Kidney (tissue), 14 donors: ENCODE measurements around the gene SCN5A. TPM values are rescaled to one million over a fixed set of nuclear protein-coding genes. Genes with fewer than 3 reads are reported as not detected.

Source experiments
- DNase-seq, 5 donors: peaks; one replicate each; pipeline ENCODE4 v3.0.0-alpha.2; 2013 to 2020
- FAIRE-seq: peaks from 2 replicates; lab custom pipeline; 2012; peaks lifted over from hg19 to GRCh38; lab: Jason Lieb, UNC
- H3K27ac ChIP-seq, 2 donors: one replicate each; pipeline ENCODE4 v1.7.0; 2013; ENCODE audit warnings: low read depth in 2 of 2, low read length in 2 of 2, inconsistent platforms in 1 of 2
- H3K27me3 ChIP-seq: one replicate; pipeline ENCODE4 v1.7.1; 2013; ENCODE audit warnings: low read length, inconsistent platforms; ENCODE audit not compliant: control insufficient read depth, insufficient read depth
- H3K36me3 ChIP-seq, 3 donors: one replicate each; pipeline versions ENCODE4 v1.7.0 to v1.7.1; 2013; ENCODE audit warnings: low read length in 3 of 3, control low read depth in 1 of 3, inconsistent platforms in 1 of 3; ENCODE audit not compliant: insufficient read depth in 3 of 3, control insufficient read depth in 2 of 3
- H3K4me1 ChIP-seq, 3 donors: one replicate each; pipeline versions ENCODE4 v1.7.0 to v1.7.1; 2013; ENCODE audit warnings: low read length in 3 of 3, inconsistent platforms in 1 of 3, low read depth in 1 of 3; ENCODE audit not compliant: control insufficient read depth in 2 of 3, insufficient read depth in 2 of 3
- H3K4me3 ChIP-seq, 3 donors: one replicate each; pipeline versions ENCODE4 v1.7.0 to v1.8.1; 2013; ENCODE audit warnings: low read length in 3 of 3, control low read depth in 1 of 3, inconsistent platforms in 1 of 3
- H3K9ac ChIP-seq, 3 donors: one replicate each; pipeline versions ENCODE4 v1.7.0 to v1.7.1; 2013; ENCODE audit warnings: low read length in 3 of 3, control low read depth in 1 of 3, inconsistent platforms in 1 of 3
- H3K9me3 ChIP-seq, 3 donors: one replicate each; pipeline versions ENCODE4 v1.7.0 to v1.7.1; 2013; ENCODE audit warnings: low read length in 3 of 3, control low read depth in 1 of 3, inconsistent platforms in 1 of 3; ENCODE audit not compliant: control insufficient read depth in 2 of 3, insufficient read depth in 1 of 3
- intact Hi-C: fragments of 100-400 bp; cut with DNase I; formaldehyde crosslinking; loops from one replicate; pipeline ENCODE4 v1.11.1; 2022
- polyA plus RNA-seq: library from polyadenylated mRNA; stranded (reverse); fragments of 350-450 nt; fragmentation: Illumina TruSeq; extraction: RNeasy Lipid Tissue Mini Kit (QIAGEN cat#74804); gene quantifications from one replicate; pipeline ENCODE4 v1.2.3, GENCODE V29; 2014; ENCODE audit warnings: low read depth, low replicate concordance; ENCODE audit not compliant: insufficient read depth
- total RNA-seq: library from RNA; stranded (reverse); fragmentation: NEBNext Ultra II Directional; extraction: Animal tissue kit (Norgen Biotek cat#: 25700); gene quantifications from one replicate; pipeline ENCODE4 v1.2.1, GENCODE V29; 2021
- TF ChIP-seq, protein P1 (sequence below): IDR thresholded peaks from 3 replicates; pipeline ENCODE4 v1.5.1; 2012; ENCODE audit warnings: mild to moderate bottlenecking, moderate library complexity, borderline replicate concordance; ENCODE audit not compliant: insufficient read depth; ENCODE audit errors: extremely low read depth
- donor health status: control.
- donor health status: control.
- donor health status: control.
- donor health status: control.
- donor health status: control.
- donor health status: DM: yes; HTN: yes; CAD: no.
- donor health status: Normal renal cell carcinoma (clear cell type).

The SCN5A gene
- total and polyA plus RNA-seq, 2 donors from 2014 or later: 0.06 to 0.72 TPM

DNA sequence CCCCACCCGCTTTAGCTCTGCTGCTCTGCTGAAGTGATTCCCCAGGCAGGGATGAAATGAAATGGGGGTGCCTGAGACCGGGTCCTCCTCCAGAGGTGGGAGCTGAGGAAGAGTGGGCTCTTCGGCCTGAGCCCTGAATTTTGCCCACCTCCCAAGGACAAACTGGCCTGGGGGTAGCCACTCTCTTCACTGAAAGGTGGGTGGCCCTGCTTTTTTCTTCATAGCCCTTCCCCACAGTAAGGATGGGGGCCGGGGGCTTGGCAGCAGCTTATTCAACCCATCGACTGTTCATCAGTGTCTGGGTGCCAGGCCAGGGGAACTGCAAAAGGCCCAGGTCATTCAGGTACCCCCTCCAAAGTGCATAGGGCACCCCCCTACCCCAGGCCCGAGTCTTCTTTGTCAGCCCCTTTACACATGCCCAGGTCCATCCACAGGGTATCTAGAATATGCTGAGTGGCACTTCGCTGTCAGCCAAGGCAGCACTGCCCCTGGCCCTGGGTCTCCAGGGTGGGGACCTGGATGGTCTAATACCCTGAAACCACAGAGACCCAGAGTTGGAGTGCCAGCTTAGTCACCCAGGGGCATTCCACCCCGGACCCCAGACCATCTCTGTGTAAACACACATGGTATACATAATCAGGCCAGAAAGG, 7.9 kb downstream of the SCN5A start:
- Histone ChIP-seq H3K9ac (no peak overlapping the region), H3K9me3 (no peaks in the 10 kb centered on the region), H3K4me3 (no peak overlapping the region), H3K27me3 (no peaks in the 10 kb centered on the region), H3K36me3 (no peaks in the 10 kb centered on the region), H3K27ac (no peak overlapping the region), H3K4me1 (no peaks in the 10 kb centered on the region)
- FAIRE-seq (no peak), DNase-seq (peak in 2 of 5 donors; percentile 22 to 60)
- TF ChIP-seq, protein P1, sequence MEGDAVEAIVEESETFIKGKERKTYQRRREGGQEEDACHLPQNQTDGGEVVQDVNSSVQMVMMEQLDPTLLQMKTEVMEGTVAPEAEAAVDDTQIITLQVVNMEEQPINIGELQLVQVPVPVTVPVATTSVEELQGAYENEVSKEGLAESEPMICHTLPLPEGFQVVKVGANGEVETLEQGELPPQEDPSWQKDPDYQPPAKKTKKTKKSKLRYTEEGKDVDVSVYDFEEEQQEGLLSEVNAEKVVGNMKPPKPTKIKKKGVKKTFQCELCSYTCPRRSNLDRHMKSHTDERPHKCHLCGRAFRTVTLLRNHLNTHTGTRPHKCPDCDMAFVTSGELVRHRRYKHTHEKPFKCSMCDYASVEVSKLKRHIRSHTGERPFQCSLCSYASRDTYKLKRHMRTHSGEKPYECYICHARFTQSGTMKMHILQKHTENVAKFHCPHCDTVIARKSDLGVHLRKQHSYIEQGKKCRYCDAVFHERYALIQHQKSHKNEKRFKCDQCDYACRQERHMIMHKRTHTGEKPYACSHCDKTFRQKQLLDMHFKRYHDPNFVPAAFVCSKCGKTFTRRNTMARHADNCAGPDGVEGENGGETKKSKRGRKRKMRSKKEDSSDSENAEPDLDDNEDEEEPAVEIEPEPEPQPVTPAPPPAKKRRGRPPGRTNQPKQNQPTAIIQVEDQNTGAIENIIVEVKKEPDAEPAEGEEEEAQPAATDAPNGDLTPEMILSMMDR: no peak
- intact Hi-C loops: no loop called here

DNA sequence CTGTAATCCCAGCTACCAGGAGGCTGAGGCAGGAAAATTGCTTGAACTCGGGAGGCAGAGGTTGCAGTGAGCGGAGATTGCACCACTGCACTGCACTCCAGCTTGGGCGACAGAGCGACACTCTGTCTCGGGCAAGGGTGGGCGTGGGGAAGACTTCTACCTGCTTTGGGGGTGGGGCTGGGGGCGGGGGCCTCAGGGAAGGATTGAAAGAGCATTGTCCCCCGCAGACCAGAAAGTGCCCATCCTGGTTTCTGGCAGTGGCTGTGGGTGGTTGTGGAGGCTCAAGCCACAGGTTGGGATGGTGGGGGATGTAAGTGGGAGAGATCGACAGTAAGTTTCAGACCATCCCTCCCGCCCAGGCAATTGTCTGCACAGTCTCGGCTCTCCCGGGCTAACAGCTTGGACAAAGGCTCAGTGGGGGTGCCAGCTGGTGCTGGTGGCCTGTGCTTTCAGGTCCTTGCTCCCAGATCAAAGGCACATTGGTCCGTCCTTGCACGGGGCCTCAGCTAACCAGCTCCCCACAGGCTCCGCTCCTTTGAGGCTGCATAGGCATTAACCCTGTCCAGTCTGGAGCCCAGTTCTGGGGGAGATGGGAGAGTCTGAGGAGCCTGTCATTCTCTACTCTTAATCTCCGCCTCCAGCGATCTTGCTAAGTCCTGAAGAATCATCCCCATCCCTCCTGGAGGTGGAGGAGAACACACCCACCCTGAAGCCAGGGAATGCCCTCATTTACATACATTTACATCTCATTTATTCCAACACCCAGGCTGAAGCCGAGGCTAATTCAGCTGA, 8.6 kb downstream of the SCN5A start:
- no peaks in the 10 kb centered on the region for H3K27me3 ChIP-seq
- no peak for FAIRE-seq
- DNase-seq: peak in 2 of 5 donors; percentile 34 to 55

DNA sequence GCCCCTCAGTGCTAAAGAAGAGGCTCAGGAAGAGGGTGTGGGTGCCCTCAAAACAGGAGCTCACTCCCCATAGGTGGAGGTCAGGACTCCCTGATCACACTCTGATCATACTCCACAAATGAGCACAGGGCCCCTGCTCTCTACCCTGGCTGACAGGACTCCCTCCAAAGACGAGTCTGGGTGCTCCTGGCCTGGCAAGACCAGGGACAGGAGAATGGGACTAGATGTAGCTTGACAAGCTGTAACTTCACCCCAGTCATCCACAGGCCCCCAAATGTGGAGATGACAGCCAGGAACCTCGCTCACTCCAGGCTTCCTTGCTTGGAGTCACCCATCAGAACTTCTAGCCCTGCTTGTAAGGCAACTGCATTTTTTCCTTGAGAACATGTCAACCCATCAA, 11.1 kb downstream of the SCN5A start:
- intact Hi-C loops: no loop called here
- FAIRE-seq: no peak
- no peak overlapping the region for H3K27ac ChIP-seq

More for the DNA sequence above, 8.6 kb downstream of the SCN5A start:
- intact Hi-C loops: no loop called here
- TF ChIP-seq, protein P1: no peak
- Histone ChIP-seq H3K4me1 (no peaks in the 10 kb centered on the region), H3K9ac (no peak overlapping the region), H3K27ac (no peak overlapping the region), H3K36me3 (no peaks in the 10 kb centered on the region), H3K4me3 (no peak overlapping the region), H3K9me3 (no peaks in the 10 kb centered on the region)

More for the DNA sequence above, 11.1 kb downstream of the SCN5A start:
- H3K27me3 ChIP-seq: no peaks in the 10 kb centered on the region
- no peak overlapping the region for H3K9ac ChIP-seq
- no peak overlapping the region for H3K4me3 ChIP-seq
- TF ChIP-seq, protein P1: no peak
- H3K36me3 ChIP-seq: no peaks in the 10 kb centered on the region
- no peaks in the 10 kb centered on the region for H3K9me3 ChIP-seq
- no peaks in the 10 kb centered on the region for H3K4me1 ChIP-seq
- DNase-seq: peak in 1 of 5 donors; percentile 46
